ENCODE results near the gene DDX55. TPM values are rescaled to one million over a fixed set of nuclear protein-coding genes. Genes with fewer than 3 reads are reported as not detected.

DDX55 gene
- total and polyA plus RNA-seq, 2 of the 4 experiments (the other 2 are of a cell fraction) = 13.3 to 18.7 TPM

DNA sequence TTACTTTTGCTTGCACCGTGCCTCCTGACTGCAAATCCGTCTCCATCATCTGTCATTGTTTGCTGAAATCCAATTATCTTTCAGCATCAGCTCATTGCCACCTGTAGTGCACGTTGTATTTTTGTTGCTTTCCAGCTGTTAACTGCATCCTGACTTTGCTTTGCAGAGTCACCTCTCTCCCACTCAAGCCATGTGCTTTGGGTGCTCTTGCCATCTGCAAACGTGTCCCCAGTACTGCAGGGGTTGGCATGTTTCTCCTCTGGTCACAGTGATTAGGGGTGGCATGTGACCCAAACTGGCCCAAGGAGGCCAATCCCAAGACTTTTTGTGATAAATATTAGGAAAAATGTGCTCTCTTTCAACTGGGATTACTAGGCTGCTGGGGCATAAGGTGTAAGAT lies 28.0 kb upstream of the DDX55 start:
- Histone ChIP-seq H2AK9ac (replicated peaks; ENCODE audit: low read depth, low read length, poor library complexity) (no peak overlapping the region), H2AK5ac (ENCODE audit: low read depth, low read length) (no peak overlapping the region), H3K9ac (ENCODE audit: low read depth, low read length) (no peak overlapping the region), H3K9me1 (ENCODE audit: insufficient read depth, low read length) (no peaks in the 10 kb centered on the region; the same call in 1 of the 2 replicates), H4K20me1 (ENCODE audit: insufficient read depth, low read length) (0 out of 2 replicates have a peak, but pooled peaks cover 5% of the 10 kb centered on the region), H3K4me2 (ENCODE audit: low read depth, low read length) (no peak overlapping the region), H4K5ac (ENCODE audit: low read depth, low read length) (no peak overlapping the region), H3K27ac (ENCODE audit: insufficient read depth, low read length) (no peak overlapping the region), H3K18ac (ENCODE audit: low read depth, low read length) (no peak overlapping the region), H4K91ac (ENCODE audit: insufficient read depth, low read depth, low read length) (no peak overlapping the region), H2BK5ac (ENCODE audit: low read depth, low read length, poor library complexity, severe bottlenecking) (no peak overlapping the region), H2BK120ac (ENCODE audit: low read depth, low read length) (no peak overlapping the region), H3K4me1 (ENCODE audit: control insufficient read depth, insufficient read depth, low read length) (no peaks in the 10 kb centered on the region), H3K14ac (replicated peaks; ENCODE audit: low read depth, low read length) (no peak overlapping the region), H3K4ac (ENCODE audit: low read depth, low read length) (no peak overlapping the region), H2BK20ac (ENCODE audit: low read depth, low read length) (no peak overlapping the region), H4K8ac (ENCODE audit: low read depth in 2 of 2, low read length in 2 of 2) (no peak overlapping the region), H3K56ac (ENCODE audit: extremely low read depth, insufficient read depth, low read length) (no peak overlapping the region), H3K23ac (ENCODE audit: low read depth, low read length) (no peak overlapping the region), H3K79me1 (ENCODE audit: low read depth in 1 of 2, low read length in 2 of 2) (peaks cover 3 to 16% of the 10 kb centered on the region in 2 experiments; a peak in 3 of 4 replicates), H2BK15ac (ENCODE audit: low read depth, low read length) (no peak overlapping the region), H2AFZ (replicated peaks; ENCODE audit: low read length, poor library complexity) (no peak overlapping the region), H3K27me3 (ENCODE audit: control insufficient read depth, insufficient read depth, low read length) (0 out of 2 replicates have a peak, but pooled peaks cover 3% of the 10 kb centered on the region), H3K4me3 (ENCODE audit: insufficient read depth, low read depth, low read length) (no peak overlapping the region), H3K9me3 (ENCODE audit: control insufficient read depth, insufficient read depth, low read length) (peaks cover 3% of the 10 kb centered on the region; the same call in 1 of the 2 replicates), H3K36me3 (ENCODE audit: control insufficient read depth, insufficient read depth, low read length) (peaks cover 3% of the 10 kb centered on the region)
- TF ChIP-seq, protein P1, sequence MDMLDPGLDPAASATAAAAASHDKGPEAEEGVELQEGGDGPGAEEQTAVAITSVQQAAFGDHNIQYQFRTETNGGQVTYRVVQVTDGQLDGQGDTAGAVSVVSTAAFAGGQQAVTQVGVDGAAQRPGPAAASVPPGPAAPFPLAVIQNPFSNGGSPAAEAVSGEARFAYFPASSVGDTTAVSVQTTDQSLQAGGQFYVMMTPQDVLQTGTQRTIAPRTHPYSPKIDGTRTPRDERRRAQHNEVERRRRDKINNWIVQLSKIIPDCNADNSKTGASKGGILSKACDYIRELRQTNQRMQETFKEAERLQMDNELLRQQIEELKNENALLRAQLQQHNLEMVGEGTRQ (IDR thresholded peaks at IDR 0.05; ENCODE audit: low read depth, low read length) = no peak
- no peak for TF ChIP-seq MAFK (IDR thresholded peaks at IDR 0.05; ENCODE audit: low read depth, low read length)
- TF ChIP-seq MAZ (IDR thresholded peaks at IDR 0.05; ENCODE audit: borderline replicate concordance, low read depth, low read length) = no peak
- TF ChIP-seq RAD21 (IDR thresholded peaks at IDR 0.05; ENCODE audit: low read length) = no peak
- TF ChIP-seq, protein P2, sequence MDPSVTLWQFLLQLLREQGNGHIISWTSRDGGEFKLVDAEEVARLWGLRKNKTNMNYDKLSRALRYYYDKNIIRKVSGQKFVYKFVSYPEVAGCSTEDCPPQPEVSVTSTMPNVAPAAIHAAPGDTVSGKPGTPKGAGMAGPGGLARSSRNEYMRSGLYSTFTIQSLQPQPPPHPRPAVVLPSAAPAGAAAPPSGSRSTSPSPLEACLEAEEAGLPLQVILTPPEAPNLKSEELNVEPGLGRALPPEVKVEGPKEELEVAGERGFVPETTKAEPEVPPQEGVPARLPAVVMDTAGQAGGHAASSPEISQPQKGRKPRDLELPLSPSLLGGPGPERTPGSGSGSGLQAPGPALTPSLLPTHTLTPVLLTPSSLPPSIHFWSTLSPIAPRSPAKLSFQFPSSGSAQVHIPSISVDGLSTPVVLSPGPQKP (IDR thresholded peaks at IDR 0.05; ENCODE audit: borderline replicate concordance, low read depth, low read length) = no peak
- TF ChIP-seq POLR2A (IDR thresholded peaks at IDR 0.05; ENCODE audit: low read depth, low read length) = no peak
- no peak for TF ChIP-seq CTCF (conservative IDR thresholded peaks at IDR 0.05; ENCODE audit: low read depth, low read length)
- TF ChIP-seq CHD1 (IDR thresholded peaks at IDR 0.05; ENCODE audit: low read depth, low read length) = no peak
- no peak for TF ChIP-seq RFX5 (IDR thresholded peaks at IDR 0.05; ENCODE audit: low read depth, low read length)
- TF ChIP-seq CEBPB (IDR thresholded peaks at IDR 0.05; ENCODE audit: low read depth, low read length) = no peak
- no peak for TF ChIP-seq MXI1 (IDR thresholded peaks at IDR 0.05; ENCODE audit: borderline replicate concordance, low read depth, low read length)
- in situ Hi-C loops (cut with MboI; ENCODE audit: low sequenced_read_pairs) (no loop called here), dilution Hi-C loops (cut with HindIII; ENCODE audit: low sequenced_read_pairs, unreplicated experiment) (no loop called here), intact Hi-C loops (cut with micrococcal nuclease) (no loop called here)
- DNase-seq (no peak), ATAC-seq (ENCODE audit: low read depth) (no peak)
- CTCF ChIA-PET = no interaction called here
- BruUV-seq (replicated peaks) = no TSS peak
- POLR2A ChIA-PET (ENCODE audit: unreplicated experiment) = no interaction called here
- WGBS, 2 experiments (ENCODE audit: extremely low coverage in 2 of 2, insufficient read length in 1 of 2) = 27% methylated on average over 2 of the region's 4 CpGs; no CpG with 5 or more reads in 1 of the 2 experiments

All from IMR-90 (cell line).